ENCODE measurements around the gene HRAS. TPM values are rescaled to one million over a fixed set of nuclear protein-coding genes. Genes with fewer than 3 reads are reported as not detected.

HRAS gene
- total and polyA plus RNA-seq, 2 donors (not counting 3 experiments of a cell fraction or from before 2014, with no cell fraction given), result 103 to 109 TPM

DNA sequence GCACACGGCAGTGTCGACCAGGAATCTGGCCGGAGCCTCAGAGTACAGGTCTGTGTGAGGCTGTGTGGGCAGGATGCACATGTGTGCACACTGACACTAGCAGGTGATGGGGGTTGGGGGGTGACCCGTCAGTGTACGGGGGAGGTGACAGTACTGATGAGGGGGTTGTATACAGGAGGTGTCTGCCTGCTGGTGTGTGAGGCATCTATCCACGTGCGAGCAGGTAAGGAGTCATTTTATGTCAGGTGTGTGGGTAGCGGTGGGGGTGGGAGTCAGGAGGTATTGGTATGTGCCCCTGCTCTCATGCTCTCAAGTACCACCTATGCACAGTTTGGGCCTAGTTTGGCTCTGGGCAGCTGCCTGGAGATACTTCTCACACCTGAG, 36.4 kb upstream of the HRAS start:
- no TSS peak for BruUV-seq (replicated peaks)
- H3K9ac ChIP-seq (replicated peaks; ENCODE audit: extremely low read depth, insufficient read depth, low read length), result no peak overlapping the region
- TF ChIP-seq, protein P1, sequence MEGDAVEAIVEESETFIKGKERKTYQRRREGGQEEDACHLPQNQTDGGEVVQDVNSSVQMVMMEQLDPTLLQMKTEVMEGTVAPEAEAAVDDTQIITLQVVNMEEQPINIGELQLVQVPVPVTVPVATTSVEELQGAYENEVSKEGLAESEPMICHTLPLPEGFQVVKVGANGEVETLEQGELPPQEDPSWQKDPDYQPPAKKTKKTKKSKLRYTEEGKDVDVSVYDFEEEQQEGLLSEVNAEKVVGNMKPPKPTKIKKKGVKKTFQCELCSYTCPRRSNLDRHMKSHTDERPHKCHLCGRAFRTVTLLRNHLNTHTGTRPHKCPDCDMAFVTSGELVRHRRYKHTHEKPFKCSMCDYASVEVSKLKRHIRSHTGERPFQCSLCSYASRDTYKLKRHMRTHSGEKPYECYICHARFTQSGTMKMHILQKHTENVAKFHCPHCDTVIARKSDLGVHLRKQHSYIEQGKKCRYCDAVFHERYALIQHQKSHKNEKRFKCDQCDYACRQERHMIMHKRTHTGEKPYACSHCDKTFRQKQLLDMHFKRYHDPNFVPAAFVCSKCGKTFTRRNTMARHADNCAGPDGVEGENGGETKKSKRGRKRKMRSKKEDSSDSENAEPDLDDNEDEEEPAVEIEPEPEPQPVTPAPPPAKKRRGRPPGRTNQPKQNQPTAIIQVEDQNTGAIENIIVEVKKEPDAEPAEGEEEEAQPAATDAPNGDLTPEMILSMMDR (IDR thresholded peaks at IDR 0.05; ENCODE audit: extremely low read depth in 1 of 2, insufficient read depth in 1 of 2, low read depth in 1 of 2, low read length in 2 of 2), result no peak
- no peak for TF ChIP-seq POLR2A (IDR thresholded peaks at IDR 0.05; ENCODE audit: low read depth, low read length)
- TF ChIP-seq JUN (IDR thresholded peaks at IDR 0.05; ENCODE audit: borderline replicate concordance, insufficient read depth, insufficient read length, low read depth), result no peak
- no peak for TF ChIP-seq EZH2 (IDR thresholded peaks at IDR 0.05; ENCODE audit: borderline replicate concordance, low read depth, low read length, severe bottlenecking)
- TF ChIP-seq, protein P2, sequence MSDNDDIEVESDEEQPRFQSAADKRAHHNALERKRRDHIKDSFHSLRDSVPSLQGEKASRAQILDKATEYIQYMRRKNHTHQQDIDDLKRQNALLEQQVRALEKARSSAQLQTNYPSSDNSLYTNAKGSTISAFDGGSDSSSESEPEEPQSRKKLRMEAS (IDR thresholded peaks at IDR 0.05; ENCODE audit: insufficient read depth, insufficient read length), result no peak
- no peak for TF ChIP-seq FOS (IDR thresholded peaks at IDR 0.05; ENCODE audit: borderline replicate concordance, insufficient read depth, low read length)
- TF ChIP-seq MYC (IDR thresholded peaks at IDR 0.05; ENCODE audit: low read depth, low read length), result no peak
- no peak for TF ChIP-seq GATA2 (IDR thresholded peaks at IDR 0.05; ENCODE audit: insufficient read depth, insufficient read length, low read depth, low read length)
- no peak for TF ChIP-seq POLR2AphosphoS5 (IDR thresholded peaks at IDR 0.05; ENCODE audit: insufficient read depth, low read depth, low read length)
- ChIA-PET CTCF (no interaction called here), POLR2A (interaction anchor here (1.1 kb wide), 1 partner anchor 16 kb away, joined by 3 read pairs; no protein-coding TSS in a partner anchor)
- H3K4me3 ChIP-seq (replicated peaks in 1 of 3; ENCODE audit: insufficient read depth in 1 of 3, low read depth in 1 of 3, low read length in 3 of 3), result no peak overlapping the region
- H4K20me1 ChIP-seq (replicated peaks; ENCODE audit: control insufficient read depth, extremely low read depth, insufficient read depth, low read length), result no peaks in the 10 kb centered on the region
- H3K79me2 ChIP-seq (ENCODE audit: control insufficient read depth, insufficient read depth, low read length), result peaks cover 3% of the 10 kb centered on the region
- H3K27me3 ChIP-seq (ENCODE audit: control insufficient read depth in 2 of 2, insufficient read depth in 2 of 2, low read length in 2 of 2), result peaks cover 8 to 10% of the 10 kb centered on the region in 2 experiments
- no peaks in the 10 kb centered on the region for H3K9me1 ChIP-seq (replicated peaks; ENCODE audit: control insufficient read depth, extremely low read depth, insufficient read depth, low read length)
- no peak for FAIRE-seq
- DNase-seq (ENCODE audit: low read depth, low spot score), result no peak
- H3K4me2 ChIP-seq (ENCODE audit: insufficient read depth, low read length), result no peak overlapping the region
- H3K9me3 ChIP-seq (replicated peaks; ENCODE audit: control insufficient read depth, insufficient read depth, low read length), result no peaks in the 10 kb centered on the region
- H3K36me3 ChIP-seq (ENCODE audit: control insufficient read depth in 2 of 2, extremely low read depth in 1 of 2, insufficient read depth in 2 of 2, low read length in 2 of 2), result no peaks in the 10 kb centered on the region
- H3K27ac ChIP-seq (ENCODE audit: insufficient read depth, low read depth, low read length), result no peak overlapping the region
- peaks cover 11% of the 10 kb centered on the region for H3K4me1 ChIP-seq (ENCODE audit: control insufficient read depth, extremely low read depth, insufficient read depth, low read length)
- H2AFZ ChIP-seq (ENCODE audit: low read depth, low read length), result no peak overlapping the region
- intact Hi-C loops (cut with micrococcal nuclease), result no loop called here
- dilution Hi-C loops (cut with MboI; ENCODE audit: extremely low pct_ligation_motif_present, low sequenced_read_pairs), result no loop called here

Measured in endothelial cell of umbilical vein (primary cell).